Osteoblast (primary cell): ENCODE measurements around the gene PIEZO1. TPM values are rescaled to one million over a fixed set of nuclear protein-coding genes. Genes with fewer than 3 reads are reported as not detected.

Experiments used
- DNase-seq: peaks from one replicate; pipeline ENCODE4 v3.0.0; 2011; ENCODE audit warnings: low spot score, mixed read lengths; ENCODE audit not compliant: insufficient read length; ENCODE audit errors: missing footprints
- H2AFZ ChIP-seq: 2 replicates; pipeline ENCODE4 v1.6.0; 2011; ENCODE audit warnings: mild to moderate bottlenecking, low read length
- H3K27ac ChIP-seq: 2 replicates; pipeline ENCODE4 v1.5.1; 2011; ENCODE audit warnings: mild to moderate bottlenecking, low read depth, low read length, moderate library complexity
- H3K27me3 ChIP-seq: 2 replicates; pipeline ENCODE4 v1.6.0; 2012; ENCODE audit warnings: mild to moderate bottlenecking, control low read depth, inconsistent platforms, low read length, moderate library complexity; ENCODE audit not compliant: insufficient read depth
- H3K36me3 ChIP-seq: 2 replicates; pipeline ENCODE4 v1.5.1; 2011; ENCODE audit warnings: mild to moderate bottlenecking, low read length, control low read depth, moderate library complexity; ENCODE audit not compliant: insufficient read depth
- H3K4me1 ChIP-seq: 2 replicates; pipeline ENCODE4 v1.5.1; 2011; ENCODE audit warnings: mild to moderate bottlenecking, low read length, control low read depth, moderate library complexity; ENCODE audit not compliant: insufficient read depth
- H3K4me2 ChIP-seq: 2 replicates; pipeline ENCODE4 v1.6.0; 2011; ENCODE audit warnings: mild to moderate bottlenecking, low read length; ENCODE audit not compliant: insufficient read depth
- H3K4me3 ChIP-seq: fragments of 200-600 bp; sonication (generic); 3 replicates; pipeline ENCODE4 v1.5.1; 2012; ENCODE audit warnings: mild to moderate bottlenecking, low read length, inconsistent platforms; ENCODE audit not compliant: insufficient read depth
- H3K79me2 ChIP-seq: 2 replicates; pipeline ENCODE4 v1.6.0; 2012; ENCODE audit warnings: mild to moderate bottlenecking, low read length, control low read depth, inconsistent platforms; ENCODE audit not compliant: insufficient read depth
- H3K9me3 ChIP-seq: 2 replicates; pipeline ENCODE4 v1.5.1; 2011; ENCODE audit warnings: low read depth, low read length, control low read depth
- H4K20me1 ChIP-seq: 2 replicates; pipeline ENCODE4 v1.6.0; 2012; ENCODE audit warnings: mild to moderate bottlenecking, low read length, control low read depth; ENCODE audit not compliant: insufficient read depth
- total RNA-seq: library from RNA; depleted of rRNA; stranded (reverse); fragments of >200 nt; gene quantifications from 2 replicates; pipeline ENCODE4 v1.2.3, GENCODE V29; 2012
- TF ChIP-seq, protein P1 (sequence below): IDR thresholded peaks from 2 replicates; pipeline ENCODE4 v1.5.1; 2011; ENCODE audit warnings: mild to moderate bottlenecking, low read depth, low read length, moderate library complexity; ENCODE audit errors: extremely low read depth

Gene PIEZO1
- total RNA-seq, 1 donor: 207 TPM

DNA sequence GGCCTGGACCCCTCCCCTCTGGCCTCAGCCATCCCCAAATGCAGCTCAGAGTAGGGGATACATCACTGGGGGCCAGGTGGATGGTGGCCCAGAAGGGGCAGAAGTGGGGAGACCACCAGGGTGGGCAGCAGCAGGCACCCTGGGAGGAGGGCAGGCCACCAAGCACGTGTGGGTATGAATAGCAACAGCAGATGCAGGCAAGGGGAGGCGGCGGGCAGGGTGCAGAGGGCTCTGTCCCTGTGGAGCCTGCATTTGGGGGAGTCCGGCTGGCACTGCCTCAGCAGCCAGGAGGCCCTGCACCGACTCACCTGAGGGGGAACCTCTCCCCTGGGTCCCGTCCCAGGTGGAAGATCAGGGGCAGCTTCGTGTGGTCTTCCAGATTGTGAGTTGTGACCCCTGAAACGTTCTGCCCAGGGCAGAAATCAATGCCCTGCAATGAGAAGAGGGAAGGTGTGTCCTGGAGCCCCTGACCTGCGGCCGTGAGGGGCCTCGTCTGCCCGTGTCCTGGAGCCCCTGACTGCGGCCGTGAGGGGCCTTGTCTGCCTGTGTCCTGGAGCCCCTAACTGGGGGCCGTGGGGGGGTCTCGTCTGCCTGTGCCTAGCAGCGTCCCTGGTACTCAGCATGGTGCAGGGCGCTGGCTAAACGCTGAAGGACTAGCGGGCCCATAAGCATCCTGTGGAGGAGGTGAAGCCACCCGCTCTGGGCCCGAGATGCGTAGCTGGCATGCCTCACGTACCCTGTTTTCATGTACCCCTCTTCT, 37.4 kb upstream of the PIEZO1 start:
- Histone ChIP-seq H2AFZ (no peak overlapping the region), H3K4me2 (no peak overlapping the region), H3K4me3 (no peak overlapping the region), H3K4me1 (no peaks in the 10 kb centered on the region), H4K20me1 (no peaks in the 10 kb centered on the region), H3K27me3 (no peaks in the 10 kb centered on the region), H3K36me3 (no peaks in the 10 kb centered on the region), H3K27ac (no peak overlapping the region), H3K79me2 (no peaks in the 10 kb centered on the region), H3K9me3 (no peaks in the 10 kb centered on the region)
- DNase-seq: no peak
- TF ChIP-seq, protein P1, sequence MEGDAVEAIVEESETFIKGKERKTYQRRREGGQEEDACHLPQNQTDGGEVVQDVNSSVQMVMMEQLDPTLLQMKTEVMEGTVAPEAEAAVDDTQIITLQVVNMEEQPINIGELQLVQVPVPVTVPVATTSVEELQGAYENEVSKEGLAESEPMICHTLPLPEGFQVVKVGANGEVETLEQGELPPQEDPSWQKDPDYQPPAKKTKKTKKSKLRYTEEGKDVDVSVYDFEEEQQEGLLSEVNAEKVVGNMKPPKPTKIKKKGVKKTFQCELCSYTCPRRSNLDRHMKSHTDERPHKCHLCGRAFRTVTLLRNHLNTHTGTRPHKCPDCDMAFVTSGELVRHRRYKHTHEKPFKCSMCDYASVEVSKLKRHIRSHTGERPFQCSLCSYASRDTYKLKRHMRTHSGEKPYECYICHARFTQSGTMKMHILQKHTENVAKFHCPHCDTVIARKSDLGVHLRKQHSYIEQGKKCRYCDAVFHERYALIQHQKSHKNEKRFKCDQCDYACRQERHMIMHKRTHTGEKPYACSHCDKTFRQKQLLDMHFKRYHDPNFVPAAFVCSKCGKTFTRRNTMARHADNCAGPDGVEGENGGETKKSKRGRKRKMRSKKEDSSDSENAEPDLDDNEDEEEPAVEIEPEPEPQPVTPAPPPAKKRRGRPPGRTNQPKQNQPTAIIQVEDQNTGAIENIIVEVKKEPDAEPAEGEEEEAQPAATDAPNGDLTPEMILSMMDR: no peak

DNA sequence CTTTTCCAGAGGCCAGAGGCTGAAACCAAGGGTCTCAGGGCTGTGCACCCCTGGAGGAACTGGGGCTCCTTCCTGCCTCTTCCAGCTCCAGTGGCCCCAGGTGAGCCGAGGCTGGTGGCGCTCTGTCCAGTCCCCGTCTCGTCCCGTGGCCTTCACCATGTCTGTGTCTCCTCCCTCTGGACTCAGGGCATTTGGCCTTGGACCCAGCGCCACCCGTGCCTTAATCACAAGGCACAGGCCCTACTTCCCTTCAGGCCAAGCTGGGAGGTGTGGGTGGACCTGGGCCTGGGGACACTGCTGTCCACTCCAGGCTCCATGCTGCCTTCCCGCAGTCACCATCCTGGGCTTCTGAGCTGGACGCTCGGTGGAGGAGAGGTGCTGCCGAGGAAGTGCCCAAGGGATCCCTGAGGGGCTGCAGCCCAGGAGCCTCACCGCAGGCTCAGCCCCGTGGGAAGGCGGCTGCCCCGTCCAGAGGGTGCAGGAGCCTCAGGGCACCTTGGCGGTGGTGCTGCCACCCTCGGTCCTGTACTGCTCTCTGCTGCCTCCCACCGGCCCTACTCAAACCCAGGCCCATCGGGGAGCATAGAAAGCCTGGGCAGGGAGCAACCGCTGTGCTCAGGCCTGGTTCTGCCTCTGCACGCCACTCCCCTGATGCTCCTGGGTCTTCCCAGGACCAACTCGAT, 36.3 kb upstream of the PIEZO1 start:
- no peaks in the 10 kb centered on the region for H3K79me2 ChIP-seq
- TF ChIP-seq, protein P1: no peak
- H3K36me3 ChIP-seq: no peaks in the 10 kb centered on the region
- H3K4me2 ChIP-seq: no peak overlapping the region
- no peak overlapping the region for H3K27ac ChIP-seq
- no peaks in the 10 kb centered on the region for H3K27me3 ChIP-seq
- DNase-seq: no peak
- H4K20me1 ChIP-seq: no peaks in the 10 kb centered on the region
- H3K9me3 ChIP-seq: no peaks in the 10 kb centered on the region
- no peaks in the 10 kb centered on the region for H3K4me1 ChIP-seq
- no peak overlapping the region for H3K4me3 ChIP-seq
- no peak overlapping the region for H2AFZ ChIP-seq

DNA sequence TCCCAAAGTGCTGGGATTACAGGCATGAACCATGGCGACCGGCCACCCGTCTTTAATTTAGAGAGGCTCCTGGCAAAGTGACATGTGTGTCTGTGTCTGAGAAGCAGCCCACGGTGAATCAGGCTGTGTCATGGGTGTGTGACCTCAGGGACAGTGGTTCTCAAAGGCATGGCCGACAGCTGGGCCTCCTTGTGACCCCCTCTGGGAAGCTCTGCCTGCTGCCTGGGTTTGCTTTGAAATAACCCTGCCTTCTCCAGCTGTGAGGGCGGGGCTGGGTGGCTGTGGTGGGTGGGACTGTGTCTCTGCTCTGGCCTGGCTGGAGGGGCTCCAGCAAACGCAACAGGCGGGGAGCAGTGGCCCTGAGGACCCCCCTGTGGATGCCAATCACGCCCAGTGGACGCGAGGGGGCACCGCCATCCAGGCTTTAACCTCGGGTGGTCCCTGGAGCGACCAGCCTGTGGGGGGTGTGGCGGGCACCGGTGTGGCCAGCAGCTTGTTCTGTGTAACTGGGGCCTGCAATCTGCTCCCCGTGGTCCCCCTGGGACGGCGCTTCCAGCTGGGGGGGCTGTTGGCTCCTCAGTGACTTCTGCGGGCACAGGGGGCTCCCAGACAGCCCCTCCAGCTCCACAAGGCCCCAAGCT, 35.5 kb upstream of the PIEZO1 start:
- no peaks in the 10 kb centered on the region for H4K20me1 ChIP-seq
- no peaks in the 10 kb centered on the region for H3K27me3 ChIP-seq
- H3K4me2 ChIP-seq: no peak overlapping the region
- H3K4me3 ChIP-seq: no peak overlapping the region
- no peaks in the 10 kb centered on the region for H3K79me2 ChIP-seq
- DNase-seq: no peak
- no peaks in the 10 kb centered on the region for H3K4me1 ChIP-seq
- no peaks in the 10 kb centered on the region for H3K9me3 ChIP-seq
- no peaks in the 10 kb centered on the region for H3K36me3 ChIP-seq
- TF ChIP-seq, protein P1: no peak
- no peak overlapping the region for H3K27ac ChIP-seq
- H2AFZ ChIP-seq: no peak overlapping the region

DNA sequence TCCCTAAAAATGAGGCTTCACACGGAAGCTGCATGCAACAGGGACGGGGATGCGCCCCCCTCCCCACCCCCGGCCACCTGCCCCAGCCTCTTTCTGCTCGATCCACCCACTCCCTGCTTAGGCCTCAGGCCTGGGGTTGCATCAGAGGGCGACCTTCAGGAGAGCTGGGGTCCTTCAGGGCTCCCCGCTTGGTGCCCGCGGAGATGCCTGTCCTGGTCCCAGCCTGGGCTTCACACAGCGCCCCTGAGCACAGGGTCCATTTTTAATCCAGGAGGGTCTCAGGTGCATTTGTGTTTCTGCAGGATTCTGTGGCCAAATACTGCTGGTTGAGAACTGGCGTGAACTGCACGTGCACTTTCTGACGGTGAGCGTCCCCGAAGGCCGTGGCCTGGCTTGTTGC, 34.1 kb upstream of the PIEZO1 start:
- no peaks in the 10 kb centered on the region for H3K27me3 ChIP-seq
- no peaks in the 10 kb centered on the region for H3K9me3 ChIP-seq
- H3K4me1 ChIP-seq: no peaks in the 10 kb centered on the region
- DNase-seq: no peak
- no peaks in the 10 kb centered on the region for H4K20me1 ChIP-seq
- H2AFZ ChIP-seq: no peak overlapping the region
- H3K4me2 ChIP-seq: no peak overlapping the region
- H3K4me3 ChIP-seq: no peak overlapping the region
- H3K36me3 ChIP-seq: no peaks in the 10 kb centered on the region
- no peaks in the 10 kb centered on the region for H3K79me2 ChIP-seq
- H3K27ac ChIP-seq: no peak overlapping the region
- TF ChIP-seq, protein P1: no peak
